HEK293T (cell line): ENCODE results near the gene TMEM50B.
A peak's percentile ranks its signal among the peaks of the same experiment; 100 is the strongest.

Experiments used
- CTCF ChIA-PET: fragments of 350-600 bp; formaldehyde crosslinking; extraction: SDS; loops from one replicate; lab custom pipeline; 2021; ENCODE audit warnings: antibody characterized with exemption, inconsistent platforms; lab: Yijun Ruan, JAX
- POLR2A ChIA-PET: fragments of 350-600 bp; formaldehyde crosslinking; extraction: SDS; loops from one replicate; lab custom pipeline; 2020; ENCODE audit warnings: antibody characterized with exemption, inconsistent platforms; lab: Yijun Ruan, JAX
- DNase-seq: peaks from one replicate; pipeline ENCODE4 v3.0.0; 2012; ENCODE audit warnings: mixed read lengths; ENCODE audit errors: extremely low spot score
- ARNT ChIP-seq: fragments of 450-650 bp; IDR thresholded peaks from 2 replicates; pipeline ENCODE4 v1.6.1; 2017; ENCODE audit warnings: mild to moderate bottlenecking
- BHLHE40 ChIP-seq: fragments of 450-650 bp; IDR thresholded peaks from 2 replicates; pipeline ENCODE4 v1.6.1; 2016; ENCODE audit warnings: mild to moderate bottlenecking, moderate library complexity, borderline replicate concordance
- CTBP1 ChIP-seq: fragments of 450-650 bp; IDR thresholded peaks from 2 replicates; pipeline ENCODE4 v1.6.1; 2016; ENCODE audit warnings: borderline replicate concordance
- ELF4 ChIP-seq: fragments of 450-650 bp; IDR thresholded peaks from 2 replicates; pipeline ENCODE4 v1.6.1; 2017; ENCODE audit warnings: antibody characterized with exemption
- FOXA1 ChIP-seq: fragments of 450-650 bp; IDR thresholded peaks from 2 replicates; pipeline ENCODE4 v1.6.1; 2016; ENCODE audit warnings: mild to moderate bottlenecking
- FOXK2 ChIP-seq: fragments of 450-650 bp; IDR thresholded peaks from 2 replicates; pipeline ENCODE4 v1.6.1; 2016; ENCODE audit warnings: mild to moderate bottlenecking
- FOXM1 ChIP-seq: fragments of 450-650 bp; IDR thresholded peaks from 2 replicates; pipeline ENCODE4 v1.6.1; 2017; ENCODE audit warnings: mild to moderate bottlenecking, borderline replicate concordance
- HDGF ChIP-seq: fragments of 450-650 bp; IDR thresholded peaks from 2 replicates; pipeline ENCODE4 v1.6.1; 2017; ENCODE audit warnings: antibody characterized with exemption, borderline replicate concordance
- L3MBTL2 ChIP-seq: fragments of 450-650 bp; conservative IDR thresholded peaks from 2 replicates; pipeline ENCODE4 v1.6.1; 2016; ENCODE audit warnings: mild to moderate bottlenecking
- LEF1 ChIP-seq: fragments of 450-650 bp; IDR thresholded peaks from 2 replicates; pipeline ENCODE4 v1.6.1; 2017; ENCODE audit warnings: mild to moderate bottlenecking, borderline replicate concordance
- NFRKB ChIP-seq: fragments of 450-650 bp; IDR thresholded peaks from 2 replicates; pipeline ENCODE4 v1.6.1; 2016; ENCODE audit warnings: mild to moderate bottlenecking, moderate library complexity
- PKNOX1 ChIP-seq: fragments of 450-650 bp; IDR thresholded peaks from 2 replicates; pipeline ENCODE4 v1.6.1; 2016
- SP1 ChIP-seq: fragments of 450-650 bp; IDR thresholded peaks from 2 replicates; pipeline ENCODE4 v1.6.1; 2017
- SUZ12 ChIP-seq: fragments of 450-650 bp; IDR thresholded peaks from 2 replicates; pipeline ENCODE4 v1.6.1; 2016; ENCODE audit warnings: mild to moderate bottlenecking
- TARDBP ChIP-seq: fragments of 450-650 bp; IDR thresholded peaks from 2 replicates; pipeline ENCODE4 v1.6.1; 2016
- ZNF384 ChIP-seq: fragments of 450-650 bp; IDR thresholded peaks from 2 replicates; pipeline ENCODE4 v1.6.1; 2016

The TMEM50B gene

GRCh38 chr21:33479679-33480480, at the start of gene TMEM50B:
TMEM50B (minus strand) TSS chr21:33479974; CDS start chr21:33468885, 11,089 bp downstream.
- POLR2A ChIA-PET, result interaction anchor here (0.7 to 3.7 kb wide), 14 partner anchors 10 to 250 kb away, joined by 3 to 42 read pairs (median 4); partner anchors contain the start of genes DNAJC28, DONSON, GART and IFNAR1
- CTCF ChIA-PET, result interaction anchor here (0.7 to 2.4 kb wide), 4 partner anchors 9 to 118 kb away, joined by 3 to 11 read pairs (median 4); partner anchors contain the start of gene DNAJC28
- peak; percentile 97 for DNase-seq
- TF ChIP-seq FOXM1, result peak; percentile 5; the same call in 1 of the 2 replicates
- TF ChIP-seq ELF4, result no peak
- no peak for TF ChIP-seq ARNT
- no peak for TF ChIP-seq NFRKB
- TF ChIP-seq PKNOX1, result no peak
- TF ChIP-seq SP1, result no peak
- no peak for TF ChIP-seq CTBP1
- TF ChIP-seq ZNF384, result no peak
- no peak for TF ChIP-seq L3MBTL2

- POLR2A ChIA-PET, result no interaction called here
- CTCF ChIA-PET, result no interaction called here
- DNase-seq, result no peak
- no peak for TF ChIP-seq LEF1
- no peak for TF ChIP-seq HDGF
- TF ChIP-seq ARNT, result no peak
- no peak for TF ChIP-seq ELF4
- no peak for TF ChIP-seq TARDBP
- no peak for TF ChIP-seq L3MBTL2
- no peak for TF ChIP-seq ZNF384
- TF ChIP-seq CTBP1, result no peak
- no peak for TF ChIP-seq FOXK2
- TF ChIP-seq FOXM1, result no peak
- no peak for TF ChIP-seq FOXA1
- TF ChIP-seq PKNOX1, result no peak
- TF ChIP-seq NFRKB, result no peak
- TF ChIP-seq SUZ12, result no peak
- TF ChIP-seq BHLHE40, result no peak
- no peak for TF ChIP-seq SP1
Measured at GRCh38 chr21:33522953-33523349, 43.2 kb upstream of the TMEM50B start.

GRCh38 chr21:33522297-33522952, 42.7 kb upstream of the TMEM50B start:
- POLR2A ChIA-PET, result no interaction called here
- CTCF ChIA-PET, result no interaction called here
- TF ChIP-seq CTBP1, result no peak
- TF ChIP-seq SUZ12, result no peak
- TF ChIP-seq L3MBTL2, result no peak
- no peak for TF ChIP-seq PKNOX1
- no peak for TF ChIP-seq ELF4
- no peak for TF ChIP-seq FOXM1
- TF ChIP-seq SP1, result no peak
- TF ChIP-seq ZNF384, result no peak
- no peak for TF ChIP-seq BHLHE40
- no peak for TF ChIP-seq ARNT
- TF ChIP-seq NFRKB, result no peak
- TF ChIP-seq FOXA1, result no peak
- TF ChIP-seq LEF1, result no peak
- TF ChIP-seq TARDBP, result no peak
- TF ChIP-seq FOXK2, result no peak
- DNase-seq, result no peak

- DNase-seq, result no peak
- POLR2A ChIA-PET, result no interaction called here
- TF ChIP-seq BHLHE40 (no peak), LEF1 (no peak)
- CTCF ChIA-PET, result no interaction called here
Measured at GRCh38 chr21:33518899-33519298, 39.1 kb upstream of the TMEM50B start.

GRCh38 chr21:33514229-33514628, 34.5 kb upstream of the TMEM50B start:
- CTCF ChIA-PET, result interaction anchor here (1.1 kb wide), 1 partner anchor 34 kb away, joined by 3 read pairs; no protein-coding TSS in a partner anchor
- DNase-seq, result no peak
- POLR2A ChIA-PET, result interaction anchor here (0.9 kb wide), 1 partner anchor 23 kb away, joined by 3 read pairs; the partner anchor contains the start of gene DNAJC28
- TF ChIP-seq PKNOX1 (no peak), FOXK2 (no peak), SUZ12 (no peak), CTBP1 (no peak), TARDBP (no peak), ARNT (no peak), ZNF384 (no peak), BHLHE40 (no peak), HDGF (no peak), ELF4 (no peak), SP1 (no peak), LEF1 (no peak), FOXM1 (no peak)
